OCI-LY7 (cell line): ENCODE results near the gene UBXN11. TPM values are rescaled to one million over a fixed set of nuclear protein-coding genes. Genes with fewer than 3 reads are reported as not detected.

Experiments used
- BruUV-seq: library from RNA; stranded (reverse); fragments of 400-500 nt; replicated peaks from 2 replicates; lab custom pipeline; 2021; lab: Mats Ljungman, UMichigan
- CTCF ChIA-PET: fragments of 300-600 bp; sonication (Branson Sonifier 250); formaldehyde crosslinking; loops from one replicate; lab custom pipeline; 2022; ENCODE audit warnings: antibody characterized with exemption; ENCODE audit not compliant: unreplicated experiment; lab: Charles Lee
- POLR2A ChIA-PET: fragments of 300-600 bp; sonication (Branson Sonifier 250); formaldehyde crosslinking; loops from one replicate; lab custom pipeline; 2022; ENCODE audit warnings: antibody characterized with exemption; lab: Charles Lee
- DNase-seq: peaks from one replicate; pipeline ENCODE4 v3.0.0-alpha.2; 2015; ENCODE audit warnings: low spot score
- H2AFZ ChIP-seq: fragments of 200-600 bp; sonication (generic), shearing (Covaris generic); 2 replicates; pipeline ENCODE4 v1.6.1; 2014; ENCODE audit warnings: mild to moderate bottlenecking, antibody characterized with exemption, low read length, moderate library complexity
- H3K27ac ChIP-seq: fragments of 200-600 bp; sonication (generic); 2 replicates; pipeline ENCODE4 v1.5.1; 2014; ENCODE audit warnings: mixed run types, low read depth, mild to moderate bottlenecking, moderate library complexity, low read length, inconsistent platforms; ENCODE audit not compliant: poor library complexity, severe bottlenecking
- H3K36me3 ChIP-seq: fragments of 200-600 bp; sonication (generic); 2 replicates; pipeline ENCODE4 v1.6.1; 2014; ENCODE audit warnings: mild to moderate bottlenecking, antibody characterized with exemption, low read length, moderate library complexity, mixed read lengths; ENCODE audit not compliant: insufficient read depth
- H3K4me1 ChIP-seq: fragments of 200-600 bp; sonication (generic); 2 replicates; pipeline ENCODE4 v1.5.1; 2014; ENCODE audit warnings: mild to moderate bottlenecking, low read length; ENCODE audit not compliant: insufficient read depth, poor library complexity, severe bottlenecking
- H3K4me2 ChIP-seq: fragments of 200-600 bp; sonication (generic); 2 replicates; pipeline ENCODE4 v1.6.1; 2014; ENCODE audit warnings: mild to moderate bottlenecking, low read length
- H3K4me3 ChIP-seq: fragments of 200-600 bp; sonication (generic); 2 replicates; pipeline ENCODE4 v1.5.1; 2014; ENCODE audit warnings: mild to moderate bottlenecking, low read depth, low read length; ENCODE audit not compliant: poor library complexity, severe bottlenecking
- H3K79me2 ChIP-seq: fragments of 200-600 bp; sonication (generic); 2 replicates; pipeline ENCODE4 v1.6.1; 2016; ENCODE audit warnings: low read depth, mild to moderate bottlenecking, low read length, moderate library complexity, mixed read lengths; ENCODE audit not compliant: insufficient read depth
- H3K9me2 ChIP-seq: fragments of 200-600 bp; sonication (generic); 2 replicates; pipeline ENCODE4 v1.6.1; 2016; ENCODE audit warnings: mild to moderate bottlenecking, low read length, mixed read lengths; ENCODE audit not compliant: insufficient read depth
- H3K9me3 ChIP-seq: fragments of 200-600 bp; sonication (generic); 2 replicates; pipeline ENCODE4 v1.6.1; 2014; ENCODE audit warnings: mild to moderate bottlenecking, mixed run types, low read length, mixed read lengths
- H4K20me1 ChIP-seq: fragments of 200-600 bp; sonication (generic); 2 replicates; pipeline ENCODE4 v1.6.1; 2014; ENCODE audit warnings: mild to moderate bottlenecking, antibody characterized with exemption, low read length, moderate library complexity, mixed read lengths; ENCODE audit not compliant: insufficient read depth
- EZH2phosphoT487 ChIP-seq: fragments of 200-600 bp; sonication (generic); IDR thresholded peaks from 2 replicates; pipeline ENCODE4 v1.6.1; 2018; ENCODE audit warnings: low read depth, borderline replicate concordance, mild to moderate bottlenecking, mixed run types, antibody characterized with exemption, low read length, moderate library complexity, mixed read lengths
- intact Hi-C: fragments of 100-400 bp; cut with micrococcal nuclease; formaldehyde crosslinking; loops from one replicate; pipeline ENCODE4 v1.10.0; 2022; ENCODE audit not compliant: unreplicated experiment
- total RNA-seq, 2 experiments: library from RNA; depleted of rRNA in 1 of 2; stranded (reverse); fragments of >200 nt in 1 of 2; shearing (Covaris generic) in 1 of 2; gene quantifications; 2 replicates each; pipeline ENCODE4 v1.2.3, GENCODE V29; 2014 to 2022
- TF ChIP-seq, protein P1 (sequence below): fragments of 200-600 bp; sonication (generic); conservative IDR thresholded peaks from 2 replicates; pipeline ENCODE4 v1.5.1; 2014; ENCODE audit warnings: mild to moderate bottlenecking, antibody characterized with exemption, low read length, moderate library complexity, mixed read lengths

The UBXN11 gene
- total RNA-seq, 2 experiments from 2014 or later = 75.8 to 111 TPM

DNA sequence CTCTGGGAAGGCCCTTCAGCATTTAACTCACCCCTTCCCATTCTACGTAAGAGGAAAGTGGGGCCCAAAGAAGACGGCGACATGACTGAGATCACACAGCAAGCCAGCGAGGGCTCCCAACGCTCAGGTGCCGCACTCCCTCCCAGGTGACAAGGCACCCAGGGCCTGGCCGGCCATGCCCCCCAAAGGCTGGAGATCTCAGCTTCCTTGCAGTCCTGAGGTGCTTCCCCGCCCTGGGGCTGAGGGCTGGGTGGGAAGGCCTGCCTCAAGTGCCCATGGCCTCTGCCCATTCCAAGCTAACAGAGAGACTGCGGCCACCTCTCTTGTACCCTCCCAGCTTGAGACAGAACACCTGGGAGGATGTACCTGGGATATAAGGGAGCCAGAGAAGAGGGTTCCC lies 48.5 kb upstream of the UBXN11 start:
- TF ChIP-seq, protein P1, sequence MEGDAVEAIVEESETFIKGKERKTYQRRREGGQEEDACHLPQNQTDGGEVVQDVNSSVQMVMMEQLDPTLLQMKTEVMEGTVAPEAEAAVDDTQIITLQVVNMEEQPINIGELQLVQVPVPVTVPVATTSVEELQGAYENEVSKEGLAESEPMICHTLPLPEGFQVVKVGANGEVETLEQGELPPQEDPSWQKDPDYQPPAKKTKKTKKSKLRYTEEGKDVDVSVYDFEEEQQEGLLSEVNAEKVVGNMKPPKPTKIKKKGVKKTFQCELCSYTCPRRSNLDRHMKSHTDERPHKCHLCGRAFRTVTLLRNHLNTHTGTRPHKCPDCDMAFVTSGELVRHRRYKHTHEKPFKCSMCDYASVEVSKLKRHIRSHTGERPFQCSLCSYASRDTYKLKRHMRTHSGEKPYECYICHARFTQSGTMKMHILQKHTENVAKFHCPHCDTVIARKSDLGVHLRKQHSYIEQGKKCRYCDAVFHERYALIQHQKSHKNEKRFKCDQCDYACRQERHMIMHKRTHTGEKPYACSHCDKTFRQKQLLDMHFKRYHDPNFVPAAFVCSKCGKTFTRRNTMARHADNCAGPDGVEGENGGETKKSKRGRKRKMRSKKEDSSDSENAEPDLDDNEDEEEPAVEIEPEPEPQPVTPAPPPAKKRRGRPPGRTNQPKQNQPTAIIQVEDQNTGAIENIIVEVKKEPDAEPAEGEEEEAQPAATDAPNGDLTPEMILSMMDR = no peak
- no peak for TF ChIP-seq EZH2phosphoT487
- no peaks in the 10 kb centered on the region for H3K36me3 ChIP-seq
- H4K20me1 ChIP-seq = no peaks in the 10 kb centered on the region
- no TSS peak for BruUV-seq
- no peaks in the 10 kb centered on the region for H3K9me3 ChIP-seq
- no peaks in the 10 kb centered on the region for H3K79me2 ChIP-seq
- no peaks in the 10 kb centered on the region for H3K9me2 ChIP-seq
- H3K4me3 ChIP-seq = no peak overlapping the region
- CTCF ChIA-PET = no interaction called here
- DNase-seq = no peak
- intact Hi-C loops = no loop called here
- H3K4me2 ChIP-seq = no peak overlapping the region
- H2AFZ ChIP-seq = no peak overlapping the region
- POLR2A ChIA-PET = interaction anchor here (0.6 kb wide), 1 partner anchor 52 kb away, joined by 3 read pairs; no protein-coding TSS in a partner anchor
- H3K4me1 ChIP-seq = peaks cover 4% of the 10 kb centered on the region
- H3K27ac ChIP-seq = no peak overlapping the region

DNA sequence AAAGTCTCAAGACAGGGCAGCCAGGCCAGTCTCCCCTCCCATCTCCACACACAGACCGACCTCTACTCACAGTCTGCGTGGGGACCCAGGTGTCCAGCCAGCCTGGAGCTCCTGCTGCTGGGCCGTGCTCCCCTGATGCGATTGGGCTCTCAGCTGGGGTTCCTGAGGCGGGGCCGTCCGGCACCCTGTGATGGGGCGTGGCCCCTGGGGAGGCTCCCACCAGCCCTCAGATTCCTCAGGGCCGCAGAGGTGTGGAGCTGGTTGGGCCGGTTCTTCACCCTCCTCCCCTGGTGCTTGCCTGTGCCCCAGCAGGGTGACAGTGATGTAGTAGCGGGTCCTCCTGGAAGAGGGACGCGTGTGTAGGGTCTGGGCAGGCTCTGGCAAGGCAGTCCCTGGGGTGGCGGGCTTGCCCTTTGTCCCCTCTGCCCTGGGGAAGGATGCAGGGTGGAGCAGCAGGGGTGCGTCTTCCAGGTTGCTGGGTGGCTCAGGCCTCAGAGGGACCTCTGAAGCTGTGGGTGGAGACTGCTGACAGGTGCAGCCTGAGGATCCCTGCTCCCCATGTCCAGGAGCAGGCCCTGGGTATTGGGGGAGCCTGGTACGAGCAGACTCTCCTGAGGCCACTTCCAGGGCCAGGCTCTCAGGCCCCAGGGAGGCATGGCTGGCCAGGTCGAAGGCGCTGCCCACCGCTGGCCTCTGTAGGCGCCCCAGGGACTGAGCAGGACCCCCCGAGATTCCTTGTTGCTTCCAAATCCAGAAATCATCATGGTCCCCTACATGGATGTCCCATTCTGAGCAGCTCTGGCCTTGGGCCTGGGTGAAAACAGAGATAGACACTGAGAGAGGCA lies 47.8 kb upstream of the UBXN11 start, which contains the start of gene CRYBG2:
Gene CRYBG2 (minus strand): TSS at position 155 of the 845 bp plus-strand sequence. CDS start 7,473 bp downstream, outside the sequence.
- TF ChIP-seq EZH2phosphoT487 = no peak
- TF ChIP-seq, protein P1 = no peak
- Histone ChIP-seq H3K9me2 (no peaks in the 10 kb centered on the region), H3K4me3 (no peak within 1 kb of the TSS), H3K9me3 (no peaks in the 10 kb centered on the region), H3K4me2 (no peak within 1 kb of the TSS), H3K4me1 (peaks cover 3% of the 10 kb centered on the region), H2AFZ (no peak within 1 kb of the TSS), H4K20me1 (no peaks in the 10 kb centered on the region), H3K36me3 (no peaks in the 10 kb centered on the region), H3K27ac (no peak within 1 kb of the TSS), H3K79me2 (no peaks in the 10 kb centered on the region)
- ChIA-PET CTCF (no interaction called here), POLR2A (interaction anchor here (0.6 kb wide), 1 partner anchor 53 kb away, joined by 3 read pairs; no protein-coding TSS in a partner anchor)
- BruUV-seq = no TSS peak
- intact Hi-C loops = no loop called here
- no peak for DNase-seq
